Lower leg skin (tissue), 4 donors: ENCODE measurements around the gene CLMP. TPM values are rescaled to one million over a fixed set of nuclear protein-coding genes. Genes with fewer than 3 reads are reported as not detected.
A peak's percentile ranks its signal among the peaks of the same experiment; 100 is the strongest.

Experiments used
- DNase-seq, 2 donors: peaks; one replicate each; pipeline ENCODE4 v3.0.0-alpha.2; 2019; ENCODE audit warnings: low spot score in 2 of 2
- H3K4me3 ChIP-seq: fragments of 200-600 bp; sonication (generic); 2 replicates; pipeline ENCODE4 v1.5.1; 2017; ENCODE audit warnings: mild to moderate bottlenecking, low read depth; ENCODE audit not compliant: poor library complexity, severe bottlenecking
- POLR2A ChIP-seq, 2 donors: fragments of 450-650 bp; IDR thresholded peaks; one replicate each; pipeline ENCODE4 v1.6.1; 2016 to 2017; ENCODE audit warnings: antibody characterized with exemption in 2 of 2, mild to moderate bottlenecking in 1 of 2, moderate library complexity in 1 of 2
- WGBS, 2 donors: methylation state at CpG; one replicate each; pipeline ENCODE4 v1.1.5; 2018; 5-methylcytosine and 5-hydroxymethylcytosine counted together
- intact Hi-C: fragments of 100-400 bp; cut with DNase I; formaldehyde crosslinking; loops from one replicate; pipeline ENCODE4 v1.15.0; 2023; ENCODE audit warnings: low total_unique reads
- total RNA-seq, 4 donors: library from RNA; depleted of rRNA; stranded (reverse); fragments of >200 nt; gene quantifications; one replicate each; pipeline ENCODE4 v1.1.0, GENCODE V29; 2016
- TF ChIP-seq, protein P1 (sequence below), 3 donors: fragments of 450-650 bp; IDR thresholded peaks; one replicate each; pipeline ENCODE4 v1.5.1; 2016; ENCODE audit warnings: antibody characterized with exemption in 3 of 3, mild to moderate bottlenecking in 3 of 3, moderate library complexity in 2 of 3

The CLMP gene
- total RNA-seq, 4 donors from 2014 or later = 7.6 to 27.0 (median 17.7) TPM

DNA sequence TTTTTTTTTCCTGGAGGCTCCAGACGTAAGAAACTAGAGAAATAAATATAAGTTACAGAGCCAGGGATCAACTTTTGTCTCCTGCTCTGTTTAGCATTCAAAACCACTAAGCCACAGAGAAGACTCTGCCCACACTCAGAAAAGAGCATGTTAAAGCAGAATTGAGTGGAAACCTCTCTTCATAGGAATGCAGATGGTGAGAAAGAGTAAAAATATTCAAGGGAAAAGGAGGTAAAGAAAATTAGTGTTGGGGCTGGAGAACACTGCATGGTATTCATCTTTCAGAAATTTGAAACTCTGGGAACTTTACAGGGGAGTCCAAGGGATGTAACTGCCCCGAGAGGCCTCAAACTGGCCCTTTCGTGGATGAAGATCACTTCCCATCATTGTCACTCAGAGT, 65.1 kb downstream of the CLMP start:
- WGBS, 2 donors = 58 to 60% methylated on average over 3 of the region's 3 CpGs
- DNase-seq = no peak
- intact Hi-C loops = no loop called here
- TF ChIP-seq, protein P1, sequence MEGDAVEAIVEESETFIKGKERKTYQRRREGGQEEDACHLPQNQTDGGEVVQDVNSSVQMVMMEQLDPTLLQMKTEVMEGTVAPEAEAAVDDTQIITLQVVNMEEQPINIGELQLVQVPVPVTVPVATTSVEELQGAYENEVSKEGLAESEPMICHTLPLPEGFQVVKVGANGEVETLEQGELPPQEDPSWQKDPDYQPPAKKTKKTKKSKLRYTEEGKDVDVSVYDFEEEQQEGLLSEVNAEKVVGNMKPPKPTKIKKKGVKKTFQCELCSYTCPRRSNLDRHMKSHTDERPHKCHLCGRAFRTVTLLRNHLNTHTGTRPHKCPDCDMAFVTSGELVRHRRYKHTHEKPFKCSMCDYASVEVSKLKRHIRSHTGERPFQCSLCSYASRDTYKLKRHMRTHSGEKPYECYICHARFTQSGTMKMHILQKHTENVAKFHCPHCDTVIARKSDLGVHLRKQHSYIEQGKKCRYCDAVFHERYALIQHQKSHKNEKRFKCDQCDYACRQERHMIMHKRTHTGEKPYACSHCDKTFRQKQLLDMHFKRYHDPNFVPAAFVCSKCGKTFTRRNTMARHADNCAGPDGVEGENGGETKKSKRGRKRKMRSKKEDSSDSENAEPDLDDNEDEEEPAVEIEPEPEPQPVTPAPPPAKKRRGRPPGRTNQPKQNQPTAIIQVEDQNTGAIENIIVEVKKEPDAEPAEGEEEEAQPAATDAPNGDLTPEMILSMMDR (IDR thresholded peaks at IDR 0.05) = no peak
- no peak for TF ChIP-seq POLR2A (IDR thresholded peaks at IDR 0.05)
- no peak overlapping the region for H3K4me3 ChIP-seq

DNA sequence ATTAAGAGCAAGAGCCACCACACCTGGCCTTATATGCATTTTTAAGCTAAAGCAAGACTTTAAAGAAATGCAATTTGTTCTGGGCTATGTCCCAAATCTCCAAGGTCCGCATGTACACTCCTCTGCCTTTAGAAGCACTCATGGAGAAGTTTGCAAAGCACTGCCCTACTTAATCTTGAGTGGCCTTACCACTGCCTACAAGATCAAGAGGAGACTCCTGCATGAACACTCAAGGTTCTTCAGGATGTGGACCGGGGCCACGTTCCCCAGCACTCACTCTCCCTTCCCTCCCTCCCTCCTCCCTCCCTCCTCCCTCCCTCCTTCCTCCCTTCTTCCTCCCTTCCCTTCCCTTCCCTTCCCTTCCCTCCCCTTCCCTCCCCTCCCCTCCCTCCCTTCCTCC, 69.9 kb downstream of the CLMP start:
- no peak for DNase-seq
- 78 to 82% methylated on average over 3 of the region's 3 CpGs for WGBS, 2 donors
- no peak for TF ChIP-seq POLR2A (IDR thresholded peaks at IDR 0.05)
- TF ChIP-seq, protein P1 (IDR thresholded peaks at IDR 0.05) = no peak
- intact Hi-C loops = no loop called here
- no peak overlapping the region for H3K4me3 ChIP-seq

DNA sequence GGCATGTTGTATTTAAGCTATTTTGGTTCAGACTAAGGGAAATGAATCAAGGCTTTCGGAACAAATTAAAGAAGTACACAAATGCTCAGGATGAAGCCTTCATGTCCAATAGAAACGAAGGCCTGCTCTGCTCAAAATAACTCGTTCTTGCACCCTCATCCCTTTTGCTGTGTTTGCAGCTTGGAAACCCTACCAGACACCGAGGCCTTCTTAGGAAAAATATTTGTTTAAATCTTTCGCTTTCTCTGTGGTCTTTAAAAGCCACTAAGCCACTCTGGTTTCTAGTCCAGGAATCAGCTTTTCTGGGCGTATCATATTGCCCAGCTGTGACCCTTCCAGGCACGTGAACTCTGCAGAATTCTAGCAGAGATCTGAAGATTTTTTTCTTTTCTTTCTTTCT, 72.2 kb downstream of the CLMP start:
- no peak for DNase-seq
- TF ChIP-seq POLR2A (IDR thresholded peaks at IDR 0.05) = no peak
- TF ChIP-seq, protein P1 (IDR thresholded peaks at IDR 0.05) = no peak
- WGBS, 2 donors = 73 to 74% methylated on average over 7 of the region's 7 CpGs
- intact Hi-C loops = no loop called here
- H3K4me3 ChIP-seq = no peak overlapping the region

DNA sequence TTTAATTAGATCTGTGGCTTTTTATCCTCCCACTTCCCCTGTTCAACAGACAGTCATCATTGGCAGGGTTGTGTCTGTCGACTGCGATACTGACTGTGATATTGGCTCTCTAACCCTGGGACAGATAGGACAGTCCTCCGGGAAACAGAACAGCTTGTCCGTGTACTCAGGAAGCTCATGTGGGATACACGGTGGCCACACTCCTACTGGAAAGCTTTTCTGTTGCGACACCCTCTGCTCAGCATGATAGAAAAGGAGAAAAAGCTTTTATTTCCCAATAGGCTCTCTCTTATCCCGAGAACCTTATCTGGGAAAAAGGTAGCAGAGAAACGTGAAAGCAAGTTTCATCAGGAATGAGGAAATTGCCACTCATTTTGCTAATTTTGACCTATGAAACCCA, 72.7 kb downstream of the CLMP start:
- DNase-seq = peak in 1 of 2 donors; percentile 36
- WGBS, 2 donors = 49 to 52% methylated on average over 8 of the region's 8 CpGs
- no peak overlapping the region for H3K4me3 ChIP-seq
- TF ChIP-seq, protein P1 (IDR thresholded peaks at IDR 0.05) = no peak
- no peak for TF ChIP-seq POLR2A (IDR thresholded peaks at IDR 0.05)
- intact Hi-C loops = no loop called here

DNA sequence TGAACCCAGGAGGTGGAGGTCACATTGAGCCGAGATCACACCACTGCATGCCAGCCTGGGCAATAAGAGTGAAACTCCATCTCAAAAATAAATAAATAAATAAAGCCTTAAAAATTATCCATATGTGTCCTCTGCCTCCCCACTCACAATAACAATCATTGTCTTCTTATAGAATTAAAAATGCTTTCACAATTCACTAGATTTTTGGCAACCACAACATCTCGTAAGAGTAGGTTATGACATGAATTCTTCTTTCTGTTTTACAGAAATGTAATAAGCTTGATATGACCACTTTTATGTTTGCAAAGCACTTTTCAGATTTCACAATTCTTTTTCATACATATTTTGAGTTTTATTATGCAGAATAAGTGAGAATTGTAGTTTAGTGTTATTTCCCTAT, 78.6 kb downstream of the CLMP start:
- 84 to 88% methylated on average over 2 of the region's 2 CpGs for WGBS, 2 donors
- DNase-seq = no peak
- TF ChIP-seq POLR2A (IDR thresholded peaks at IDR 0.05) = no peak
- TF ChIP-seq, protein P1 (IDR thresholded peaks at IDR 0.05) = no peak
- intact Hi-C loops = no loop called here
- H3K4me3 ChIP-seq = no peak overlapping the region

DNA sequence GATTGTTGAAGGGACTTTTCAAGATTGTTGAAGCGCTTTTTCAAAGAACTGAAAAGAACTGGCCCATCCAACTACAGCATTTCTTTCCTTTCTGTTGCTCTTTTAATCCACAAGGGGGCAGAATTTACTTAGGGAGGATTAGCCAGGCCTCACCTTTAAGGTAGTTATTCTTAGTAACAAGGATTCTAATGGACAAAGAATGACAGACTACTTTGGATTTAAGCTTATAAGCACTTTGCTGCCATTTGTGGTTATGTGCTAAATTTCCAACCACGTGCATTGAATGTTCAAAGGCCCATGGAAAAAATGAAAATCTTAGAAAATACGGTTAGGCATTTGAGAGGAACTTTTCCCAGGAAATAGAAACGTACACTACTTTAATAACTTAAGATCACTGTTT, 83.6 kb downstream of the CLMP start:
- TF ChIP-seq, protein P1 (IDR thresholded peaks at IDR 0.05) = no peak
- no peak for TF ChIP-seq POLR2A (IDR thresholded peaks at IDR 0.05)
- intact Hi-C loops = loop anchor here (5.0 kb wide), 1 partner anchor 136 kb away; no protein-coding TSS in a partner anchor
- H3K4me3 ChIP-seq = no peak overlapping the region
- WGBS, 2 donors = 65 to 66% methylated on average over 4 of the region's 4 CpGs
- DNase-seq = no peak
